HG02938 (cell line): ENCODE results near the gene DPYD.

Experiments
- ATAC-seq: cut with Tn5 transposase; IDR thresholded peaks from one replicate; pipeline ENCODE4 v1.9.1; 2021; ENCODE audit warnings: mild to moderate bottlenecking, moderate library complexity; ENCODE audit not compliant: unreplicated experiment

The DPYD gene

DNA sequence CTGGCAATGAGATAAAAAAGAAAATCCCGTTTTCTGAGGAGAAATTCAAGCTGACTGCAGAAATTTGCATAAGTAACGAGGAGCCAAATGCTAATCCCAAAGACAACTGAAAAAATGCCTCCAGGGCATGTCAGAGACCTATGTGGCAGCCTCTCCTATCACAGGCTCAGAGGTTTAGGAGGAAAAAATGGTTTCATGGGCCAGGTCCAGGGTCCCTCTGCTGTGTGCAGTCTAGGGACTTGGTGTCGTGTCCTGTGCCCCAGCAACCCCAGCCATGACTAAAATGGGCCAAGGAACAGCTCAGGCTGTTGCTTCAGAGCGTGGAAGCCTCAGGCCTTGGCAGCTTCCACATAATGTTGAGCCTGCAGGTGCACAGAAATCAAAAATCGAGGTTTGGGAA, 456.5 kb downstream of the DPYD start:
- no peak for ATAC-seq

DNA sequence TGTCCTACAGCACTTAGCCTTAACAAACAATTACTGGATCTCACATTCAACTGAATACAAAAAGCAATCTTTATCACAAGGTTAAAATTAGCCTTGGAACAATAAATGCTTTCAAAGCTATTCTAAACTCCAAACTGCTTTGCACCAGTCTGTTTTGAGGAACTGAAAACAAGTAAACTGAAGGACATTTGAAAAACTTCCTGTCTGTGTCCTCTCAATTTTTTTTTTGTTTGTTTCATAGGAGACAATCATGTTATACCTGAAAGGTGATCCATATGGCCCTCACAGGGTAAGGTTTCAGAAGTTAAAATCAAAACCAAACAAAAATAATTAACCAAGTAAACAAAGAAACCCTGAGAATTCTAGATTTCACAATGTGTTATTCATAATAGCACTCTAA, 459.1 kb downstream of the DPYD start:
- peak; percentile 95 for ATAC-seq

DNA sequence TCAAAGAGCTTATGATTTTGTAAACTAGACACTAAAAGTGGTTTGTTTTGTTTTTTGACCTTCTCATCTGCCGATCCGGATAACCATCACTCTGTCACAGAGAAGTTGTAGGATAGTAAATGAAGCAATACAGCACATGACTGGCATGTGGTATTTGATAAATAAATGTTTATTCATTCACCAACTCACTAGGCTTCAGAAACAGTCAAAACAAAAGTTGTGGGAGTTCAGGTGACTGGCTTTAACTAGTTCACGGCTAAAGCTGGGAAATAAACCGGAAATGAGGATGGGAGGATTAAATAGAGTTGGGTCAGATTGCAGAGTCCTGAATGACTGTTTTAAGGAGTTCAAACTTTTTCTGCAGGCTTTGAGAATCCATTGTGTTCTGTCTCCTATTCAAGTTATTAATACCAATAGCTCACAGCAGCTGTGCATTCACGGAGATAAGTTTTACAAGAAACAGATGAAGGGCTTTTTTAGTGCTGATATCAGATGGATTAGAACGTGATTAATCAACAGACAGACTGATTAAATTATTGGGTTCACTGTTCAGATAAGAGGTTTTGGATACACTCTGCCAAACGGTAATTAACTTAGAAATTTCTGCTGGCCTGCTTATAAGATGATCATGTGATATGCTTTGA, 463.3 kb downstream of the DPYD start:
- no peak for ATAC-seq

DNA sequence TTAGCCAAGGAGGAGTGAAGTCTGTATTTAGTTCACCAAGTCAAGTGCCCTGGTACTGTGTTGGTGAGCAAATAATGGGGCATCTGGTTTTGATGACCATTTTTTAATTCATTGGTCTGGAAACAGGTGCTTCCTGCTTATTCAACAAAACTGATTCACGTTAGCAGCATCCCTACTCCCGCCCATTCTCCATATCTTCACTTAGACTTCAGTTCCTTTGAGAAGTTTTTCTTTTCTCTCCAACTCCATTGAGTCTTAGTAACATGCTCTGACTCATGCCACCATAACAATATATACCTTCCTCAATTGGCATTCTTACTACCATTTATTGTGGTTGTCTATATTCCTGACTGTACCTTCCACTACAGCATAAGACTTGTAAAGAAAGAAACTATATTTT, 468.9 kb downstream of the DPYD start:
- ATAC-seq, result no peak

DNA sequence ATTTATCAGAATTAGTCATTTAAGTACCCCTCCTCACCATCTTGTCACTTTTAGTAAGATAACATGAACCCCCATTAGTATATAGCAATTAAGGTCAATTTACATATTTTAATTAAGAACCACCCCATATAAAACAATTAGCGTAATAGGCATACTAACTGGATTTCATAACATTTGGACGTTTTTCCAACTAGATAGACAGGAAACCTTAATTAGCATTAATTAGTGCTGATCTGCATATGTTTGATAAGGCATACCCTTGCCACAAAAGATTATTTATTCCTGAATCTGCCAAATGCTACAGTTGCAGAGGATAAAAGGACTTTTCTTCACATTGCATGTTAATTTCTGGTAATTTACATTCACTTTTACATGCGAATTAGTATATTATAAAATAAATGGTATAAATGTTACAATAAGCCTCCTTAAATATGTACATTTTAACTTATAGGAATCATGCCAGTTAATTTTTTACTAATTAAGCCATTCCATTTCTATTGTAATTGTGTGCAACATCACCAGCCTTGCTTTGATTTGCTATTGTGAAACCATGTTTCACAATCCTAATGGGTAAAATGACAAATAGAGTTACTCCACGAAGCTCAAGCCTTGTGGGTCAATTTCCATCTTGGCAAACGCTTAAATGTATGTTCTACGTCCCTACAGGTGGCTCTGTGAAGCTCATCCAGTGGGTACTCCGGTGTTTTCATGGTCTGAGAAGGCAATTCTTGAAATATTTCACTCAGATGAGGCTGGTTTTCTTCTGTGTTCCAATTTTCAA, 469.6 kb downstream of the DPYD start:
- no peak for ATAC-seq

DNA sequence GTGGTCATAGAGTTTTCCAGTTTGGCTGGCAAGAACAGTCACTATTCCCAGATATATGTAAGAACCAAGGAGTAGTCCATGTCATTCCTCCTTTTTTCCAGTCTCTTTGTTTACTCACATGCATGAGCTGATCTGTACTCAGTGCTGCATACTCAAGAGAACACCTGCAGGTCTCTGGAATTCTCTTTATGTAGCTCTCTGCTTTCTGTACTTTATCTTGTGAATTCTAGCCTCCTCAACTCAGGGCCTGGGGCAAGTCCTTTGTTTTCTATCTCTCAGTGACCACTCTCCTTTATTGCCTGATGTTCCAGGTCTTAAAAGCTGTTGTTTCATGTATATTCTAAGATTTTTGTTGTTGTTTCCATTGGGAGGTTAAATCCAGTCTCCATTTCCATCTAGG, 478.9 kb downstream of the DPYD start:
- no peak for ATAC-seq

DNA sequence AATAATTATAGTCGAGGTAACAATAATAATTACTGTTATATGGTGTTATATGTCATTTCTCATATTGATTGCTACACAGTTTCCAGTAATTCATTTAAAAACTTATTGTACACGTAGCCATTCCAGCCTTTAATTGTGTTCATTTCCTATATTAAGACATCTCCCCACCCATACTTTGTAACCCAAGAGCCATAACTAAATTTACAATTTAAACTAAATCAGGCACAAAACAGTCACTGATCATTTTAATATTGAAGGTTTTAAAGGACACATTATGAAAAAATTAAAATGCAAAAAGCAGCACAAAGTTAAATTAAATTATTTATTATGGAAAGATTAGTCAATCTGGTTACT, 487.0 kb downstream of the DPYD start:
- ATAC-seq, result no peak

DNA sequence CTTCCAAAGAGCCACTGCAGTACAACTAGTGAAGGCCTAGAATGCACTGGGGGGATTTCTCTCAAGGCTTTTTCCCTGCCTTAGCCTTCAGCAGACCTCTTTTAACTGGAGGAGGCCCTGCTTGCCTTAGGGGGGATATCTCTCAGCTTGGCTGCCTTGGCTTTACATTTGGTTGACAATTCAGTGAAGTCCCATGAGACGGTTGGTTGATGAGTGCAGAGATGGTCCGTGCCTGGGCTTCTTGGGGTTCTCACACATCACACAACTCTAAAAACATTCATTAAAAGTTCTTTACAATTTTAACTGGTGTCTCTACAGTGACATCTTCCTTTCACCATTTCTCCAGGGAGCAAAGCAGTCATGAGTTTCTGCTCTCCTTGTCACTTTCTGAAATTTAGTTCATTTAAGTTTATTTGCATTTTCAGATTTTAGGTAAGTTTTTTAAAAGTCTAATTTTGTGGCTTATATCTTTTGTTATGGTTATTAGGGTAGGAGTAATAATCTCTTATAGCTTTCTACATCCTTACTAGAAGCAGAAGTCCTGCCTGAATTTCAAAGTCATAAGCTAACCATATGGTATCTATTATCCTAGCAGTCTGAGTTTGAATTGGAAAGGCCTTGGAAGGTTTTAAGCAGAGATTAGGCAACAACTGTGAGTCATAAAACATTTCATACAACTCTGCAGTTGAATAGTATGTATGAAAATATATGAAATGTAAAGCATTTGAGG, 487.6 kb downstream of the DPYD start:
- no peak for ATAC-seq

DNA sequence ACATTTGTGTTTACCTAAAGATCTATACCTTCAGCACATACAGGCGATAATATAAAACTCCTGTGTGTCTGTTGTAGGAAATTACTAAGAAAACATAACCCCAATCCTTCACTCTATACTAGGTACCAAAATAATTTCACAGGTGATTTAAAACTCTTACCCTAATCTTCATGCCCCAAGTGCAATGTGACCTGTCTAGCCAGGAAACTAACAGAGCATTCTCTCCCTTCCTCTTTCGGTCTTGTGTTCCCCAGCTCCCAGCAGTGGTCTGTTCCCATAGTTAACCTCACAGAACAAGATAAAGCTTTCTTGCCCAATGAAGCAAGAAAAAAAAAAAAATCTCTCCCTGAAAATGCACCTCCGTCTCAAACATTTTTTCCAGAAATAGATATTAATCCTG, 493.5 kb downstream of the DPYD start:
- no peak for ATAC-seq

DNA sequence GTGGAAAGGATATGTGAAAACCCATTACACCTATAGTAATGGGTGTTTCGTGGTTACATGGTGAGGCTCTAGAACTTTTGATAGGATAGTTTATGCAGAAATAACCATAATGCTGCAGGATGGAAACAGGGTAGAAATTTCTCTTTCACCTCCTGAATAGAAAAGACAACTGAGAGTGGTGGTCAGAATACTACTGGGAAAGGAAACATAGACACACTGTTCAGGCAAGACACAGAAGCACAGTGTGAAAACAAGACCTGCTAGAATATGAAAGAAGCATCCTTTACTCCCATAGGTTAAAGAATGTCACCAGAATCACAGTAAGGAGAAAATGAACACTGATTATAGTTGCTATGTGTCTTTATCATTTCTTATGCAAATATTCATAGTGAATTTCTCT, 496.6 kb downstream of the DPYD start:
- peak; percentile 65 for ATAC-seq

DNA sequence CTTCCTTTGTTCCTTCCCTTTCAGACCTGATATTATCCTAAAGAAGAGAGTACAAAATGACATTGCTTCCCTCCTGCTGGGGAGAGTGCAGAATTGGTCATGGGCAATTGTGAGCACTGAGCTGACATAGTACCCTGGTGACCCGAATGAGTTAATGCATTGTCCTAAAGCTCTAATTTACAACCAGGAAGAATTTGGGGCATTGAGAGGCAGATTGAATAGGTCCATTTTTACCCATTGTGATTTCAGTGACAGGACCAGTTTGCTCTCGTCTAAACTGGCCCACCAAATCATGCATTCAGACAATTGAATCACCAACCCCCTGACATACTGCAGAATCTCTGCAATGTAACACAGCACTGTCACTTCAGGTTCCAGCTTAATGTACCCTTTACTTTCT, 497.4 kb downstream of the DPYD start:
- ATAC-seq, result no peak

DNA sequence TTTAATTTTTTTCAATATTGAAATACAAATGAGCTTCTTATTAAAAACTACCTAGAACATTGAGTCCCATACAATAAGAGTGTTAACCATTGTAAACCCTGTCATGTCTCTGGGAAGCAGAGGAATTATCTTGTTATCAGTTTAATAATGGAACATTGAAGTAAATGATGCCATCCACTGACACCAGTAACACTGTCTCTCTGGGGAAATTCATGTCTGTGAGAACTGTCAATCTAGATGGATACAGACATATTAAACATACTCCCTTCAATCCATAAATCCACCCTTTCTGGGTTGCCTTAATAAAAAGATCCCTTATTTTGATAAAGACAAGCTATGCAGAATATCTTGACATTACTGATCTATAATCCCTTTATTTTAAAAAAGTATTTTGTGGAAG, 503.2 kb downstream of the DPYD start:
- no peak for ATAC-seq

DNA sequence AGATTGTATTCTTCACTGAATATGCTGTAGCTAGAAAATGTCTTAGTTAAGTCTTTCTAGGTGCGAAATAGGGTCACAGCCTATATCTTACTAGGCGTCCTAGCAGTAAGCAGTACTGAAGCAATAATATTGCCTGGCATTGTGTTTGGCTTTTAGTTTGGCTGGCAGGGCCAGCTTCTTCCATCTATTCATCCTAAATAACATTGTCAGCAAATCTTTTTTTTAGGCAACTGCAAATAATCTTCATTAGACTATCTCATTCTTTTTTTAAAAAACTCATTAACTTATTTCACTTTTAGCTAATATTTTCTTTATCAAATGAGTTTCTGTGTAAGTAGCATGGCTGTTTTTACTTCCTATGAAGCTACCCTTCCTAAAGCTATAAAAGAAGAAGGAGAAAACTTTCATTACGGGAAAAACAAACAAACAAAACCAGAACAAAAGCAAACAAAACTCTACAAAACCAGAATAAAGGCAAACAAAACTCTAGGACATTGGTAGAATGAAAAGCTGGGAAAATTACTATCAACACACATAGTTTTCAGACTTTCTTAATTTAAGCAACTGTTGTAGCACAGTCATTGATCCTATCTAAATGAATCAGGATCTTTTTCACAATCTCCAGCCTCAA, 506.0 kb downstream of the DPYD start:
- ATAC-seq, result no peak

DNA sequence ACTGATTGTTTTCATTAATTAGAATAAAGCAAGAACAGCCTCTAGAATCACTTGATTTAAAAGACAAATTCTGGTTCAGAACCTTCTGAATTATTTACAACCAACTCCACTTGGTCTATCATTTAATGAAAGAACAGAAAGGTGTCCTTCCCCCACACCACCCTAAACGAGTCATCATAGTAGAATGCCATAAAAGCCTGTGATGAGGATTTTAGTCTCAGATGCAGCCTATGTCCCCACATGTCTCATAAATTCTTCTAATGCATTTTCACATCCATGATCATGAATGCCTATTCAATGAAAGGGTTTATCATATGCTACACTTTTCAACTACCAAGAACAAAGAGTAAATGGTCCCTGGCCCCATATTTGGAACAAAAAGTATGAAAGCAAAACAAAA, 508.1 kb downstream of the DPYD start:
- no peak for ATAC-seq

DNA sequence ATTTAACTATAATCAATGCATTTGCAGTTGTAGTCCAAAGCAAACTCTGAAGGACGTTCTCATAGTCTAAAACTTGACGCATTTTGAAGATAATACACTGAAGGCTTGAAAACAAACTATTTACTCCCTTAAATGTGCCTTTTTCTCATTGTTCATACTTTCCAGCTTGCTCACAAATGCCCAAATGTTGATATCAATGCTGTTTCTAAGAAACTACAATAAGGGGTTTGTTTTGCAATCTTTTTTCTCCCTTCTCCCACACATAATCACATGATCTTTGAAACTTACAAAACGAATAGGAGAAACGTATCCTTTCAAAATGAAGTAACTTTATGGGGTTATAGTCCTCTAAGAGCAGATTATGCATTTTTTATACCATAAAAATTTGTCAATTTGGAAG, 508.7 kb downstream of the DPYD start:
- no peak for ATAC-seq

DNA sequence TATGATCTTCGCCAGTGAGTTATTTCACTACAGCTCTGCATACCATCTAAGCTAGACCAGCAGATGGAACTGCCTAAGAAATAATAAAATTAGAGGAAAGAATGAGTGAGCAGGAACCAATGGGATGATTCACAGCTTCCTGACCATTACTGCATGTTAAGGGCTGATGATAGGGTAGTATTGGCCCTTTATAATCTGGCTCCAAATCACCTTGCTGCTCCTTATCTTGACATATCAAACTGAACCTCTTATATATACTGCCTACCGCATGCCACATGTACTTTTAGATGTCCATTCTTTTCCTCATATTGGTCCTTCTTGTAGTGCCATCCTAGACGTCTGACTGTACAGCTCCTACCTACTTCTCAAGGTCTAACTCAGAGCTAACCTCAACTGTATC, 524.4 kb downstream of the DPYD start:
- no peak for ATAC-seq

DNA sequence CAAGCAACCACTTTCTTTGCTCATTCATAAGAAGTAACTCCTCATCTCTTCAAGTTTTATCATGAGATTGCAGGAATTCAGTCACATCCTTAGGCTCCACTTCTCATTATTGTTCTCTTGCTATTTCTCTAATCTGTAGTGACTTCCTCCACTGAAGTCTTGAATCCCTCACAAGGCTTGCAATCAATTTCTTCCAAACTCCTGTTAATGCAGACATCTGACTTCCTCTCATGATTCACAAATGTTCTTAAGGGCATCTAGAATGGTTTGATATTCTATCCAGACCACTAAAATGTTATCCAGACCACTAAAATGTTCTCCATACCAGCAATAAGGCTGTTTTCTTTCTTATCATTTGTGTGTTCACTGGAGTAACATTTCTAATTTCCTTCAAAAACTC, 528.1 kb downstream of the DPYD start:
- no peak for ATAC-seq

DNA sequence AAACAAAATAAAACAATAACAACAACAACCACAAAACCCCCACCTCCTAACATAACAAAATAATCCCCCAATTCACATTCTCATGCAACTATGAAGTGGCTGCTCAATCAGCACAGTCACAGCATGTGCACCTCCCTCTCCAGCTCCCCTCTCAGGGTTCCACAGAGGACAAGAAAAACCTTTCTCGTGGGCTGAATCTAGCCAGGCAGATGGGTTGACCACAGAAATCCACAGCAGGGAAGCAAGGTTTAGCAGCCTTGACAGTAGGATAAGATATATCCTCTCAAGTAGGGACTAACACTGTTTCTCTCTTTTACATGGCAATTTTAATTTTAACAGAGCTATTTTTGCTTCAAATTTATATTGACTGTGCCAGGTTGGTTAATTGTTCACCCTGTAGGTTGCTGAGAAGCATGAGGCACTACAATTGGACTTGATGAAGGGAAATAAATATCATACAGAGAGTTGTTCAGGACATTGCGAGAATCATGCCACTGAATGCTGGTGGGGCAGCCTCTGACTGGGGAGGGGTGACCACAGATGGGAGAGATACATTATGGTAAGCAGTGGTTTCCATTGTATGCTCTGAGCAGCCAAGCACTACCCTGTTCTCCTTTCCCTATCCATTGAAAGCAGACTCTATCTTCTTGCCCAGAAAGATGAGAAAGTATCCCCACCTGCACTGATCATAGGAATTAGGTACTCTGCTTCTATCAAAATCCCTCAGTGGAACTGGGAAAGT, 535.1 kb downstream of the DPYD start:
- ATAC-seq, result no peak

DNA sequence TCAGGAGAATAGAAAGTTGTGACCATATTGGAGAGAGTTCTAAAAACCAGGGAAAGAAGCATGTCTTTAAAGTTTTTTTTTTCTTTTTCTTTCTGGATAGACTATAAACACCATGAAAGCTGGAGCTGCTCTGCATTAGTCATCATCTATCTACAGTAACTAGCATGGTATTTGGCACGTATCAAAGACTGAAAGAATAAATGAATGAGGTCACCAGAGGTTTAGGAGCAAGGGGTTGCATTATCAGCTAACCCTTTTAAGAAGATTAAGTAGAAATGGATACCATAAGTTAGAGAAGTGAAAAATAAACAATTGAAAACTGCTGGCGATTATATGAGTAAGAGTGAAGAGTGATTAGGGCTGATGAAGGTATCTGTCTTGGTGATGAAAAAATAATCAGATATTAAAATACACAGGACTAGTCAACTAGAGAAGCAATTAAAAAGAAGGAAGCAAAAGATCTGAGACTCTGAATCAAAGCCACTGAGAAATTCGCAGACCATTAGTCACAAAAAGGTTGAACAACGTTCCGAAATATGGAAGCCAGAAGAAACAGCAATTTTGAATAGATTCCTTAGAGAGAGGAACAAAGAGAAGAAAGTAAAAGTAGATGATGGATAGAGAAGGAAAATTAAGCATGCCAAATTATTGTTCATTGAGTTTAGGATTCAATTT, 536.4 kb downstream of the DPYD start:
- no peak for ATAC-seq

DNA sequence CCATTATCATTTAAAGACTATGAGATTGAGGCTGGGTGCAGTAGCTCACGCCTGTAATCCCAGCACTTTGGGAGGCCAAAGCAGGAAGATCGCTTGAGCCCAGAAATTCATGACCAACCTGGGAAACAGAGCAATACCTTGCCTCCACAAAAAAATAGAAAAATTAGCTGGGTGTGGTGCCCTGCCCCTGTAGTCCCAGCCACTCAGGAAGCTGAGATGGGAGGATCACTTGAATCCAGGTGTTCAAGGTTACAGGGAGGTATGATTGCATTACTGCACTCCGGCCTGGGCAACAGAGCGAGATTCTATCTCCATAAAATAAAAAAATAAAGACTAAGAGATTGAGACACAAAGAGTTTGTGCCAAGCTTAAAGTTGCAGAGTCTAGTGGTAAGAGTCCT, 537.0 kb downstream of the DPYD start:
- no peak for ATAC-seq

DNA sequence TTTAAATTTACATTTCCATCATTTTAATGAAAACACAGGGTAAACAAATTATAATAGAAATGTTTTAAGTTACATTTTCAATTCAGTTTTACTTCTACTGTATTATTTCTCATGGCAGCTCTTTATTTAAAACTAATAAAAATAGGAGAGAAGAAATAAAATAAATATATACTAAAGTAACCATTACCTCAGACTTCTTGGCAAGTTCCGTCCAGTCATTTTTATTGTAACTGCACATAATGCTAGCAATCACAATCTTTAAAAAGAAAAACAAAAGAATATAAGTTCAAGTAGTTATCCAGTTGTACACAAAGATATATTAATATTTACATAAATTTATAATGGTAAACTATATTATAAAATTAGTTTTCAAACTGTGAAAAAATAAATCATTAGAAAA, 538.6 kb downstream of the DPYD start:
- no peak for ATAC-seq
